GM18517 (cell line): ENCODE data around the gene ZKSCAN3.
A peak's percentile ranks its signal among the peaks of the same experiment; 100 is the strongest.
"Not testable (repeated sequence)": the region's sequence is repeated elsewhere in the genome, so short reads cannot be mapped to it uniquely, and the experiment has no call there.

Source experiments
- ATAC-seq: cut with Tn5 transposase; IDR thresholded peaks from one replicate; pipeline ENCODE4 v1.9.1; 2021; ENCODE audit warnings: mild to moderate bottlenecking, moderate library complexity; ENCODE audit not compliant: unreplicated experiment

ZKSCAN3 gene

GRCh38 chr6:28371280-28371679 lies 21.5 kb downstream of the ZKSCAN3 start:
- no peak for ATAC-seq

GRCh38 chr6:28371706-28372451 lies 22.1 kb downstream of the ZKSCAN3 start:
- ATAC-seq = peak; percentile 69

GRCh38 chr6:28373925-28374324 lies 24.2 kb downstream of the ZKSCAN3 start:
- no peak for ATAC-seq

GRCh38 chr6:28377879-28378278 lies 28.1 kb downstream of the ZKSCAN3 start:
- no peak for ATAC-seq

- ATAC-seq = no peak
Observed at GRCh38 chr6:28378644-28379043, 28.9 kb downstream of the ZKSCAN3 start.

- ATAC-seq = no peak
Observed at GRCh38 chr6:28380381-28380780, 30.6 kb downstream of the ZKSCAN3 start.

- peak; percentile 80 for ATAC-seq
Observed at GRCh38 chr6:28383235-28384142, 33.7 kb downstream of the ZKSCAN3 start.

GRCh38 chr6:28384143-28384533 lies 34.4 kb downstream of the ZKSCAN3 start:
- ATAC-seq = no peak

- ATAC-seq = no peak
Observed at GRCh38 chr6:28390688-28391087, 40.9 kb downstream of the ZKSCAN3 start.

- no peak for ATAC-seq
Observed at GRCh38 chr6:28393912-28394662, 44.3 kb downstream of the ZKSCAN3 start.

GRCh38 chr6:28395918-28396317 lies 46.2 kb downstream of the ZKSCAN3 start:
- no peak for ATAC-seq

GRCh38 chr6:28399350-28400121 lies 49.8 kb downstream of the ZKSCAN3 start, which contains the start of gene ZSCAN12:
Gene ZSCAN12, minus strand, starts transcription at chr6:28399747. Its CDS starts 1,342 bp downstream, at chr6:28398405.
- peak; percentile 76 for ATAC-seq

GRCh38 chr6:28400122-28400451 lies 50.3 kb downstream of the ZKSCAN3 start:
- ATAC-seq = no peak

GRCh38 chr6:28401172-28401571 lies 51.4 kb downstream of the ZKSCAN3 start:
- ATAC-seq = no peak

- no peak for ATAC-seq
Observed at GRCh38 chr6:28402197-28402596, 52.5 kb downstream of the ZKSCAN3 start.

- ATAC-seq = not testable (repeated sequence)
Observed at GRCh38 chr6:28403923-28404322, 54.2 kb downstream of the ZKSCAN3 start.

- no peak for ATAC-seq
Observed at GRCh38 chr6:28407401-28407800, 57.7 kb downstream of the ZKSCAN3 start.

- ATAC-seq = no peak
Observed at GRCh38 chr6:28408076-28408802, 58.5 kb downstream of the ZKSCAN3 start.

GRCh38 chr6:28410767-28411166 lies 61.0 kb downstream of the ZKSCAN3 start:
- ATAC-seq = no peak

GRCh38 chr6:28413681-28414080 lies 63.9 kb downstream of the ZKSCAN3 start:
- no peak for ATAC-seq
